Liver (tissue), 9 donors: ENCODE data around the gene SOBP. TPM values are rescaled to one million over a fixed set of nuclear protein-coding genes. Genes with fewer than 3 reads are reported as not detected.

Experiments used
- DNase-seq: peaks from one replicate; pipeline ENCODE4 v3.0.0-alpha.2; 2017; ENCODE audit warnings: low spot score
- H3K27ac ChIP-seq, 2 donors: one replicate each; pipeline ENCODE4 v1.7.0; 2013; ENCODE audit warnings: inconsistent platforms in 2 of 2, low read length in 2 of 2, control low read depth in 1 of 2, low read depth in 1 of 2, mild to moderate bottlenecking in 1 of 2
- H3K27me3 ChIP-seq, 4 donors: one replicate each; pipeline versions ENCODE4 v1.6.1 to v1.7.0; 2013; ENCODE audit warnings: low read length in 3 of 4, inconsistent platforms in 1 of 4, mild to moderate bottlenecking in 1 of 4, moderate library complexity in 1 of 4; ENCODE audit not compliant: control insufficient read depth in 4 of 4, insufficient read depth in 4 of 4
- H3K36me3 ChIP-seq, 4 donors: one replicate each; pipeline versions ENCODE4 v1.6.1 to v1.7.0; 2013; ENCODE audit warnings: low read length in 3 of 4, mild to moderate bottlenecking in 3 of 4, low read depth in 1 of 4, moderate library complexity in 1 of 4; ENCODE audit not compliant: control insufficient read depth in 4 of 4, insufficient read depth in 3 of 4
- H3K4me1 ChIP-seq, 4 donors: one replicate each; pipeline versions ENCODE4 v1.6.1 to v1.7.0; 2013; ENCODE audit warnings: low read length in 3 of 4, mild to moderate bottlenecking in 3 of 4, moderate library complexity in 1 of 4; ENCODE audit not compliant: control insufficient read depth in 4 of 4, insufficient read depth in 4 of 4
- H3K4me3 ChIP-seq, 3 donors: one replicate each; pipeline versions ENCODE4 v1.6.1 to v1.7.0; 2013; ENCODE audit warnings: low read length in 3 of 3, control low read depth in 1 of 3, low read depth in 1 of 3, mild to moderate bottlenecking in 1 of 3
- H3K9ac ChIP-seq, 2 donors: one replicate each; pipeline ENCODE4 v1.7.0; 2013; ENCODE audit warnings: low read length in 2 of 2, mild to moderate bottlenecking in 2 of 2, moderate library complexity in 2 of 2, control low read depth in 1 of 2, low read depth in 1 of 2
- H3K9me3 ChIP-seq, 4 donors: one replicate each; pipeline versions ENCODE4 v1.6.1 to v1.7.0; 2013; ENCODE audit warnings: low read length in 3 of 4; ENCODE audit not compliant: control insufficient read depth in 4 of 4
- EGR1 ChIP-seq, 2 donors: IDR thresholded peaks; 2 replicates each; pipeline ENCODE4 v1.6.1; 2016 to 2018; ENCODE audit warnings: antibody characterized with exemption in 2 of 2, low read depth in 2 of 2
- FOXA1 ChIP-seq: IDR thresholded peaks from 2 replicates; pipeline ENCODE4 v1.6.1; 2016; ENCODE audit warnings: antibody characterized with exemption
- FOXA2 ChIP-seq: IDR thresholded peaks from 2 replicates; pipeline ENCODE4 v1.6.1; 2016; ENCODE audit warnings: antibody characterized with exemption
- GABPA ChIP-seq, 2 donors: IDR thresholded peaks in 1 of 2; conservative IDR thresholded peaks in 1 of 2; 2 replicates each; pipeline ENCODE4 v1.6.1; 2016; ENCODE audit warnings: antibody characterized with exemption in 2 of 2, mild to moderate bottlenecking in 1 of 2, moderate library complexity in 1 of 2
- HNF4A ChIP-seq, 2 donors: conservative IDR thresholded peaks; 2 replicates each; pipeline ENCODE4 v1.6.1; 2016; ENCODE audit warnings: antibody characterized with exemption in 2 of 2, mild to moderate bottlenecking in 2 of 2
- HNF4G ChIP-seq: IDR thresholded peaks from 2 replicates; pipeline ENCODE4 v1.6.1; 2016; ENCODE audit warnings: antibody characterized with exemption
- JUND ChIP-seq, 2 donors: IDR thresholded peaks; 2 replicates each; pipeline ENCODE4 v1.6.1; 2016; ENCODE audit warnings: antibody characterized with exemption in 2 of 2
- RAD21 ChIP-seq, 2 donors: IDR thresholded peaks; 2 replicates each; pipeline ENCODE4 v1.6.1; 2016; ENCODE audit warnings: antibody characterized with exemption in 2 of 2, mild to moderate bottlenecking in 2 of 2
- RXRA ChIP-seq, 2 donors: IDR thresholded peaks; 2 replicates each; pipeline ENCODE4 v1.6.1; 2017 to 2018; ENCODE audit warnings: antibody characterized with exemption in 2 of 2, mild to moderate bottlenecking in 1 of 2
- SP1 ChIP-seq: IDR thresholded peaks from 2 replicates; pipeline ENCODE4 v1.6.1; 2018; ENCODE audit warnings: antibody characterized with exemption, mild to moderate bottlenecking
- YY1 ChIP-seq: IDR thresholded peaks from 2 replicates; pipeline ENCODE4 v1.6.1; 2016; ENCODE audit warnings: antibody characterized with exemption, mild to moderate bottlenecking
- WGBS: extraction: QIAGEN DNeasy Blood & Tissue Kit; methylation state at CpG from one replicate; pipeline ENCODE4 v1.1.7; 2013; 5-methylcytosine and 5-hydroxymethylcytosine counted together
- polyA plus RNA-seq, 2 donors: library from polyadenylated mRNA; stranded (reverse) in 1 of 2; unstranded in 1 of 2; fragments of 200-250 nt in 1 of 2; fragments of >200 nt in 1 of 2; fragmentation: Nextera tagmentation in 1 of 2; extraction: Ambion mirVana in 1 of 2; gene quantifications; one replicate each; pipeline versions ENCODE4 v1.2.1 to v1.2.3, GENCODE V29; 2013 to 2015
- total RNA-seq, 2 donors: library from RNA; depleted of rRNA; stranded (reverse); fragments of >200 nt; gene quantifications; one replicate each; pipeline ENCODE4 v1.2.3, GENCODE V29; 2014
- TF ChIP-seq, protein P1 (sequence below): IDR thresholded peaks from 2 replicates; pipeline ENCODE4 v1.6.1; 2016; ENCODE audit warnings: antibody characterized with exemption
- TF ChIP-seq, protein P2 (sequence below): fragments of 150-350 bp; IDR thresholded peaks from 2 replicates; pipeline ENCODE4 v1.5.1; 2017; ENCODE audit warnings: improper control_type of control experiment, low read depth, low read length; ENCODE audit not compliant: missing input control
- TF ChIP-seq, protein P3 (sequence below): IDR thresholded peaks from 2 replicates; pipeline ENCODE4 v1.6.1; 2016; ENCODE audit warnings: antibody characterized with exemption
- TF ChIP-seq, protein P4 (sequence below): IDR thresholded peaks from 2 replicates; pipeline ENCODE4 v1.6.1; 2016; ENCODE audit warnings: antibody characterized with exemption
- donor health status: healthy.
- donor health status: healthy.
- donor health status: healthy.
- donor health status: healthy.
- donor health status: healthy.

The SOBP gene
- total and polyA plus RNA-seq, 4 donors: 0.99 to 5.4 (median 1.9) TPM

- Histone ChIP-seq H3K9me3 (no peaks in the 10 kb centered on the region), H3K36me3 (no peaks in the 10 kb centered on the region), H3K27me3 (no peaks in the 10 kb centered on the region), H3K4me3 (no peak overlapping the region), H3K9ac (no peak overlapping the region), H3K4me1 (no peaks in the 10 kb centered on the region), H3K27ac (no peak overlapping the region)
- TF ChIP-seq, protein P1, sequence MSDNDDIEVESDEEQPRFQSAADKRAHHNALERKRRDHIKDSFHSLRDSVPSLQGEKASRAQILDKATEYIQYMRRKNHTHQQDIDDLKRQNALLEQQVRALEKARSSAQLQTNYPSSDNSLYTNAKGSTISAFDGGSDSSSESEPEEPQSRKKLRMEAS: no peak
- TF ChIP-seq RAD21 (IDR thresholded peaks at IDR 0.05): no peak
- TF ChIP-seq HNF4A (conservative IDR thresholded peaks at IDR 0.05): no peak
- no peak for TF ChIP-seq FOXA2
- no peak for DNase-seq
- 96% methylated on average over 5 of the region's 5 CpGs for WGBS
Measured at GRCh38 chr6:107600121-107600520, 110.2 kb downstream of the SOBP start.

- H3K9me3 ChIP-seq: no peaks in the 10 kb centered on the region
- no peak overlapping the region for H3K4me3 ChIP-seq
- 74% methylated on average over 5 of the region's 5 CpGs for WGBS
- H3K27ac ChIP-seq: no peak overlapping the region
- DNase-seq: no peak
- H3K4me1 ChIP-seq: no peaks in the 10 kb centered on the region
- H3K9ac ChIP-seq: no peak overlapping the region
- no peaks in the 10 kb centered on the region for H3K36me3 ChIP-seq
- TF ChIP-seq FOXA1 (no peak), RXRA (IDR thresholded peaks at IDR 0.05) (no peak), SP1 (no peak), HNF4G (no peak), HNF4A (conservative IDR thresholded peaks at IDR 0.05) (no peak), YY1 (no peak)
- TF ChIP-seq, protein P2, sequence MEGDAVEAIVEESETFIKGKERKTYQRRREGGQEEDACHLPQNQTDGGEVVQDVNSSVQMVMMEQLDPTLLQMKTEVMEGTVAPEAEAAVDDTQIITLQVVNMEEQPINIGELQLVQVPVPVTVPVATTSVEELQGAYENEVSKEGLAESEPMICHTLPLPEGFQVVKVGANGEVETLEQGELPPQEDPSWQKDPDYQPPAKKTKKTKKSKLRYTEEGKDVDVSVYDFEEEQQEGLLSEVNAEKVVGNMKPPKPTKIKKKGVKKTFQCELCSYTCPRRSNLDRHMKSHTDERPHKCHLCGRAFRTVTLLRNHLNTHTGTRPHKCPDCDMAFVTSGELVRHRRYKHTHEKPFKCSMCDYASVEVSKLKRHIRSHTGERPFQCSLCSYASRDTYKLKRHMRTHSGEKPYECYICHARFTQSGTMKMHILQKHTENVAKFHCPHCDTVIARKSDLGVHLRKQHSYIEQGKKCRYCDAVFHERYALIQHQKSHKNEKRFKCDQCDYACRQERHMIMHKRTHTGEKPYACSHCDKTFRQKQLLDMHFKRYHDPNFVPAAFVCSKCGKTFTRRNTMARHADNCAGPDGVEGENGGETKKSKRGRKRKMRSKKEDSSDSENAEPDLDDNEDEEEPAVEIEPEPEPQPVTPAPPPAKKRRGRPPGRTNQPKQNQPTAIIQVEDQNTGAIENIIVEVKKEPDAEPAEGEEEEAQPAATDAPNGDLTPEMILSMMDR: no peak
- TF ChIP-seq, protein P3, sequence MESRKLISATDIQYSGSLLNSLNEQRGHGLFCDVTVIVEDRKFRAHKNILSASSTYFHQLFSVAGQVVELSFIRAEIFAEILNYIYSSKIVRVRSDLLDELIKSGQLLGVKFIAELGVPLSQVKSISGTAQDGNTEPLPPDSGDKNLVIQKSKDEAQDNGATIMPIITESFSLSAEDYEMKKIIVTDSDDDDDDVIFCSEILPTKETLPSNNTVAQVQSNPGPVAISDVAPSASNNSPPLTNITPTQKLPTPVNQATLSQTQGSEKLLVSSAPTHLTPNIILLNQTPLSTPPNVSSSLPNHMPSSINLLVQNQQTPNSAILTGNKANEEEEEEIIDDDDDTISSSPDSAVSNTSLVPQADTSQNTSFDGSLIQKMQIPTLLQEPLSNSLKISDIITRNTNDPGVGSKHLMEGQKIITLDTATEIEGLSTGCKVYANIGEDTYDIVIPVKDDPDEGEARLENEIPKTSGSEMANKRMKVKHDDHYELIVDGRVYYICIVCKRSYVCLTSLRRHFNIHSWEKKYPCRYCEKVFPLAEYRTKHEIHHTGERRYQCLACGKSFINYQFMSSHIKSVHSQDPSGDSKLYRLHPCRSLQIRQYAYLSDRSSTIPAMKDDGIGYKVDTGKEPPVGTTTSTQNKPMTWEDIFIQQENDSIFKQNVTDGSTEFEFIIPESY: no peak
- TF ChIP-seq, protein P4, sequence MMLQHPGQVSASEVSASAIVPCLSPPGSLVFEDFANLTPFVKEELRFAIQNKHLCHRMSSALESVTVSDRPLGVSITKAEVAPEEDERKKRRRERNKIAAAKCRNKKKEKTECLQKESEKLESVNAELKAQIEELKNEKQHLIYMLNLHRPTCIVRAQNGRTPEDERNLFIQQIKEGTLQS: no peak
- no peaks in the 10 kb centered on the region for H3K27me3 ChIP-seq
Measured at GRCh38 chr6:107600936-107601335, 111.0 kb downstream of the SOBP start.

GRCh38 chr6:107601406-107601805, 111.5 kb downstream of the SOBP start:
- WGBS: 97% methylated on average over 3 of the region's 3 CpGs
- Histone ChIP-seq H3K4me3 (no peak overlapping the region), H3K27me3 (no peaks in the 10 kb centered on the region), H3K9ac (no peak overlapping the region), H3K4me1 (no peaks in the 10 kb centered on the region), H3K36me3 (no peaks in the 10 kb centered on the region), H3K9me3 (no peaks in the 10 kb centered on the region), H3K27ac (no peak overlapping the region)
- TF ChIP-seq HNF4G: no peak
- TF ChIP-seq EGR1 (IDR thresholded peaks at IDR 0.05; ENCODE audit: low read depth in 2 of 2): no peak
- TF ChIP-seq, protein P3: no peak
- TF ChIP-seq JUND (IDR thresholded peaks at IDR 0.05): no peak
- no peak for TF ChIP-seq GABPA (IDR thresholded peaks at IDR 0.05 in 1 of 2, conservative IDR thresholded peaks at IDR 0.05 in 1 of 2)
- DNase-seq: no peak
